HUES48 (cell line): ENCODE results near the gene SERAC1.
A peak's percentile ranks its signal among the peaks of the same experiment; 100 is the strongest.
"Not testable (repeated sequence)": the region's sequence is repeated elsewhere in the genome, so short reads cannot be mapped to it uniquely, and the experiment has no call there.

Source experiments
- H3K27ac ChIP-seq: one replicate; pipeline ENCODE4 v1.7.0; 2013; ENCODE audit warnings: low read depth, low read length, inconsistent platforms
- H3K27me3 ChIP-seq: 2 replicates; pipeline ENCODE4 v1.6.1; 2013; ENCODE audit warnings: mild to moderate bottlenecking, low read length; ENCODE audit not compliant: control insufficient read depth, insufficient read depth
- H3K36me3 ChIP-seq: 2 replicates; pipeline ENCODE4 v1.6.1; 2013; ENCODE audit warnings: low read length; ENCODE audit not compliant: control insufficient read depth, insufficient read depth
- H3K4me1 ChIP-seq: 2 replicates; pipeline ENCODE4 v1.6.1; 2013; ENCODE audit warnings: mild to moderate bottlenecking, low read length; ENCODE audit not compliant: control insufficient read depth, insufficient read depth
- H3K4me3 ChIP-seq: 2 replicates; pipeline ENCODE4 v1.5.1; 2013; ENCODE audit warnings: mild to moderate bottlenecking, low read depth, low read length
- H3K9ac ChIP-seq: 2 replicates; pipeline ENCODE4 v1.6.1; 2013; ENCODE audit warnings: mild to moderate bottlenecking, low read depth, low read length, moderate library complexity
- H3K9me3 ChIP-seq: 2 replicates; pipeline ENCODE4 v1.6.1; 2013; ENCODE audit warnings: low read length; ENCODE audit not compliant: control insufficient read depth, insufficient read depth

Gene SERAC1

DNA sequence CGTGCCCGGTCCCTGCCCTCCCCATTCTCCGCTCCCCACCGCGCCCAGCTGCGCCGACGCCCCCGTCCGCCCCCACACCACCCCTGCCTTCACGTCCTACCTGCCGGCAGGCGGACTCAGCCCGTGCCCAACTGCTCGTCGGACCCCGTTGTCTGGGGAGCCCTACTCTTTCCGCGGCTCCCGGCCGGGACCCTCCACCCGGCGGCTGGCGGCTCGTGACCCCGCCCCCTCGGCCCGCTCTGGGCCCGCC lies at the start of gene SERAC1:
SERAC1 (minus strand) TSS at position 223 of the 250 bp plus-strand sequence. CDS start 9,899 bp downstream, outside the sequence.
- H3K4me1 ChIP-seq, result peaks cover 14% of the 10 kb centered on the region; the same call in 1 of the 2 replicates
- peak within 1 kb of the TSS; percentile 83 for H3K9ac ChIP-seq
- H3K27ac ChIP-seq, result peak within 1 kb of the TSS; percentile 96
- H3K27me3 ChIP-seq, result peaks cover 10% of the 10 kb centered on the region
- H3K4me3 ChIP-seq, result peak within 1 kb of the TSS; percentile 88
- H3K36me3 ChIP-seq, result no peaks in the 10 kb centered on the region; the same call in 1 of the 2 replicates
- H3K9me3 ChIP-seq, result no peaks in the 10 kb centered on the region

DNA sequence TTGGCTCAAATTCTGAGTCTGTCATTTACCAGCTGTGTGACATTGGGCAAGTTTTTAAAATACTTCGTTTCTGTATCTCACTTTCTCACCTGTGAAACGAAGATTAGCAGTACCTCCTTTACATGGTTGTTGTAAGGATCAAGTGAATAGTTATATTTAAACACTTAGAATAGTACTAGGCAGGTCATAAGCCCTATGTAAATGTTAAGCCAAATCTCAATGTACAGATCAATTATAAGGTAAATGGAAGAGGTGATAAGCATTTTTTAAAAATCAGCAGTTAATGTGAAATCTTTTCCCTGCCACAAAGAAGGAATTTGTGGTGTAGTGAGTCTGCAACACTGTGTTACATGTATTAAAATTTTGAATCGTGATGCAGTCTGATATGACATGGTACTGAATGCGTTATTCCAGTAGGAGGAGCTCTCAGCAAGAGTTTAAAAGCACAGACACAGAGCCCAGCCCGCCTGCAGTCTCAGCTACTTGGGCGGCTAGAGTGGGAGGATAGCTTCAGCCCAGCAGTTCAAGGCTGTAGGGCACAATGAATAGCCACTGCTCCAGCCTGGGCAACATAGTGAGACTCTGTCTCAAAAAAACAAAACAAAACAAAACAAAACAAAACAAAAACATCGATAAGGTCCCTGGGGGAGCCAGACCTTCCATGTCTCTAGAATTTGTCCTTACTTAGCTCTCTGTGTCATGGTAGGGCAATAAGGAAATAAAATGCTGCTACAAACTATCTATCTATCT lies 46.0 kb upstream of the SERAC1 start:
- Histone ChIP-seq H3K9me3 (no peaks in the 10 kb centered on the region), H3K36me3 (no peaks in the 10 kb centered on the region), H3K27me3 (no peaks in the 10 kb centered on the region), H3K9ac (no peak overlapping the region), H3K4me1 (no peaks in the 10 kb centered on the region), H3K4me3 (no peak overlapping the region), H3K27ac (no peak overlapping the region)

DNA sequence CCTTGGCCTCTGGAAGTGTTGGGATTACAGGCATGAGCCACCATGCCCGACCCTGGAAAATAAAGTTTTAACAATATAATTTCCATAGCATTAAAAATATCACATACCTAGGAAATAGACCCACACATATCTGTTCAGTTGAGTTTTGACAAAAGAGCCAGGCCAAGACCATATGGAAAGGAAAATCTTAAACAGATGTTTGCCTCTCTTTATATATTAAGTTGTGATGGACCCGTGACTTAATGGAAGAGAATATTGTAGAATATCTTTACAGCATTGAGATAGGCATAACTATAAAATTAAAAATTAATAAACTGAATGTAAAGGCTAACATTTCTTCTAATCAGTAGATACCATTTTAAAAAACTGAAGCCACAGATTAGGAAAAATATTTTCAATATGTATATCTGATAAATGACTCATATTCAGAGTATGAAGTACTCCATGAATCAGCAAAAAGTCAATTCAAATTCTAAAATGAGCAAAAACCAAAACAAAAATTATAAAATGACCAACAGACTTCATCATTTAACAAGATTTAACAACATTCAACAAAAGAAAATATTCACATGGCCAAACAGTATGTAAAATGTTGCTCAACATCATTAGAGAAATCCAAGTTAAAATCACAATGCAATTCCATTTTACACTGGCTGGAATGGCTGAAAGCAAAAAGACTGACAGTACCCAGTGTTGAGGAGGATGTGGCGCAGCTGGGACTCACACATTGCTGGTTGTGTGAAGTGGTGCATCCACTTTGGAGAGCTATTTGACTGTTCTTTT lies 43.4 kb upstream of the SERAC1 start:
- no peak overlapping the region for H3K4me3 ChIP-seq
- H3K36me3 ChIP-seq, result no peaks in the 10 kb centered on the region
- no peaks in the 10 kb centered on the region for H3K27me3 ChIP-seq
- no peak overlapping the region for H3K9ac ChIP-seq
- H3K4me1 ChIP-seq, result no peaks in the 10 kb centered on the region
- no peaks in the 10 kb centered on the region for H3K9me3 ChIP-seq
- H3K27ac ChIP-seq, result no peak overlapping the region

DNA sequence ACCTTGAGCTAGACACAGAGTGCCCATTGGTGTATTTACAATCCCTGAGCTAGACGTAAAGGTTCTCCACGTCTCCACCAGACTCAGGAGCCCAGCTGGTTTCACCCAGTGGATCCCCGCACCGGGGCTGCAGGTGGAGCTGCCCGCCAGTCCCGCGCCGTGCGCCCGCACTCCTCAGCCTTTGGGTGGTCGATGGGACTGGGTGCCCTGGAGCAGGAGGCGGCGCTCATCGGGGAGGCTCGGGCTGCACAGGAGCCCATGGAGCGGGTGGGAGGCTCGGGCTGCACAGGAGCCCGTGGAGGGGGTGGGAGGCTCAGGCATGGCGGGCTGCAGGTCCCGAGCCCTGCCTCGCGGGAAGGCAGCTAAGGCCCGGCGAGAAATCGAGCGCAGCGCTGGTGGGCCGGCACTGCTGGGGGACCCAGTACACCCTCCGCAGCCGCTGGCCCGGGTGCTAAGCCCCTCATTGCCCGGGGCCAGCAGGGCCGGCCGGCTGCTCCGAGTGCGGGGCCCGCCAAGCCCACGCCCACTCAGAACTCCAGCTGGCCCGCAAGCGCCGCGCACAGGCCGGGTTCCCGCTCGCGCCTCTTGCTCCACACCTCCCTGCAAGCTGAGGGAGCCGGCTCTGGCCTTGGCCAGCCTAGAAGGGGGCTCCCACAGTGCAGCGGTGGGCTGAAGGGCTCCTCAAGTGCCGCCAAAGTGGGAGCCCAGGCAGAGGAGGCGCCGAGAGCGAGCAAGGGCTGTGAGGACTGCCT lies 41.7 kb upstream of the SERAC1 start:
- H3K9ac ChIP-seq, H3K4me1 ChIP-seq: not testable (repeated sequence)

DNA sequence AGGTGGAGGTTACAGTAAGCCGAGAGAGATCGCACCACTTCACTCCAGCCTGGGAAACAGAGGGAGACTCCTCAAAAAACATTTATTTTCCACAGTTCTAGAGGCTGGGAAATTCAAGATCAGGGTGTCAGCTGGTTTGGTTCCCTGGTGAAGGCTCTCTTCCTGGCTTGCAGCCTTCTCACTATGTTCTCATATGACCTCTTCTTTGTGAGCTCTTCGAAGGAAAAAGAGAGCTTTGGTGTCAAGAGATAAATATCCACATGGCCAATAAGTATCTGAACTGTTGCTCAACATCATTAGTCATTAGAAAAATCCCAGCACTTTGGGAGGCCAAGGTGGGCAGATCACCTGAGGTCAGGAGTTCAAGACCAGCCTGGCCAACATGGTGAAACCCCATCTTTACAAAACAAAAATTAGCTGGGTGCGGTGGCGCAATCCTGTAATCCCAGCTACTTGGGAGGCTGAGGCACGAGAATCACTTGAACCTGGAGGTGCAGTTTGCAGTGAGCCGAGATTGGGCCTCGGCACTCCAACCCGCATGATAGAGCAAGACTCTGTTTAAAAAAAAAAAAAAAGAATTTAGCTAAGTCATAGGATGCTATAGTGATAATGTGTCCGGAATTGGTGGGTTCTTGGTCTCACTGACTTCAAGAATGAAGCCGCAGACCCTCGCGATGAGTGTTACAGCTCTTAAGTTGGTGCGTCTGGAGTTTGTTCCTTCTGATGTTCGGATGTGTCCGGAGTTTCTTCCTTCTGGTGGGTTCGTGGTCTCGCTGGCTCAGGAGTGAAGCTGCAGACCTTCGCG lies 40.4 kb upstream of the SERAC1 start:
- not testable (repeated sequence) for H3K4me3 ChIP-seq, H3K27me3 ChIP-seq, H3K36me3 ChIP-seq, H3K27ac ChIP-seq, H3K9me3 ChIP-seq, H3K4me1 ChIP-seq, H3K9ac ChIP-seq

More for the DNA sequence above, 41.7 kb upstream of the SERAC1 start:
- H3K27ac ChIP-seq, H3K36me3 ChIP-seq, H3K4me3 ChIP-seq, H3K9me3 ChIP-seq, H3K27me3 ChIP-seq: not testable (repeated sequence)

DNA sequence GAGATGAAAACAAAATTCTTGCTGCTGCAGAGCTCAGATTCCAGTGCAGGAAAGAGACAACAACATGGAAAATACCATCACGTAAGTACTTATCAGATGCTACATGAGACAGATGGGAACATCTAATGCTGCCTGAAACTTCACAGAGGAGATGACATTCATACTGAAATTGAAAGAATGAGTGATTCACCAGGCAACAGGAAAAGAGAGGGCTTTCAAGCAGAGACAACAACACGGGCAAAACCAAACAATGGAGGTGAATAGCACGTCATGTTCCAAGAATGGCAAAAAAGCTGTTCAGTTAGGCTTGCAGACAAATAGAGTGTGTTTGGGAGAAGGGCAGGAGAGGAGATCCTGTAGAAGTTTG lies 39.3 kb upstream of the SERAC1 start:
- H3K4me3 ChIP-seq, result no peak overlapping the region
- H3K27me3 ChIP-seq, result 0 out of 2 replicates have a peak, but pooled peaks cover 3% of the 10 kb centered on the region
- H3K36me3 ChIP-seq, result no peaks in the 10 kb centered on the region
- no peak overlapping the region for H3K27ac ChIP-seq
- H3K9me3 ChIP-seq, result no peaks in the 10 kb centered on the region
- peaks cover 6% of the 10 kb centered on the region for H3K4me1 ChIP-seq
- no peak overlapping the region for H3K9ac ChIP-seq

DNA sequence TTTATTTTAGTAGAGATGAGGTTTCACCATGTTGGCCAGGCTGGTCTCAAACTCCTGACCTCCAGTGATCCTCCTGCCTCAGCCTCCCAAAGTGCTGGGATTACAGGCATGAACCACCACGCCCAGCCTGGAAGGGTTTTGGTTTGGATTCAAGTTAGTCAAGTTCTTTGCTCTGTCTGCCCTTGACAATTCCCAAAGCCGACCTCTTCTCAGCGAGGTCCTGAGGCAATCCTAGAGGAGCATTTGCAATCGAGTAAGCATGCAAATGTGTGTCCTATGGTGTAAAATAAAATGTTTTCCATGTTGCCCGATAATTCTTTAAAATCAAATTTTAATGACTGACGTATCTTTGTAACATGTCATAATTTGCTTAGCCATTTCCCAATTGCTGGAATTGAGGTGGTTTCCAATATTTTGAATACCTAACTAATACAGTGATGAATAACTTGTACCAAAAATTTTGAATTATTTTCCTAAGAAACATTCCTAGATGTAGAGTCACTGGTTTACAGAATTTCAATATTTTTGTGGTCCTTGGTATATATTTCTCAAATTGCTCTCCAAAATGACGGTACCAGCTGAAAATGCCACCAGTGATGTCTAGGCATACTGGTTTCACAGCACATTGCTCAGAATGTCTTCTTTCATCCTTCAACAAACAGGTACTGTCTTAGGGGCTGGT lies 38.8 kb upstream of the SERAC1 start:
- no peaks in the 10 kb centered on the region for H3K9me3 ChIP-seq
- no peaks in the 10 kb centered on the region for H3K36me3 ChIP-seq
- peaks cover 6% of the 10 kb centered on the region for H3K4me1 ChIP-seq
- no peak overlapping the region for H3K27ac ChIP-seq
- H3K4me3 ChIP-seq, result no peak overlapping the region
- H3K9ac ChIP-seq, result no peak overlapping the region
- H3K27me3 ChIP-seq, result 0 out of 2 replicates have a peak, but pooled peaks cover 3% of the 10 kb centered on the region

DNA sequence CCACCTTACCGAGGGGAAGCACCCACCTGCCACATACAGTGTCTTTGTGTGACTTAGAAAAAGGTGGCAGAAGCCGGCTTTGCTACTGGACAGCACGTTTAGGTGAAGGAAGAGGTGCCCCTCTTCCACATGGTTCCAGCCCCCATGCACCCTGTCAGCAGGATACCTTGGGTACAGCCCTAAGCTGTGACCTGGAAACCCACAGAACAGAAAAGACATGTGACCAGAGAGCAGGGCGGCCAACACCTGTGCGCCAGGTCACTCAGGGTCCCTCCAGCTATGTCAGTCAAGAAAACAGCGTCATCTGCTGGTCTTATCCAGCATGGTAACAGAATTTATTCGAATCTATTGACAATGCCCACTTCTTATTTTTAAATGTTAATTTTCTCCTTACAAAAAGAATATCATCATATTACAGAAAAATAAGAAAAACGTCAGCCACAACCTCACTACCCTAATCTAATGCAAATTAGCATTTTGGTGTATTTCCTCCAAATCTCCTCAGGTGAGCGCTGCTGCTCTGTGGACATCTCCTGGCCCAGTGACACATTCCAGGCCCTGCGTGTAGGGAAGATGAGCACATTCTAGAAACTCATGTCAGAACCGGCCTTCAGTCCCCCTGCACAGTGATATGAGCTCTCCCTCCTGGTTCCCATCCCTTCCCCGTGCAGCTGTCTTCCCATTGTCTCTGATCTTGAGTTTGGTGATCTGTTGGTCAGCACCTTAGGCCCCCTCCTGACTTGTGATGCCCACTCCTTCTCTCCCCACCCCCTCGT lies 37.3 kb upstream of the SERAC1 start:
- Histone ChIP-seq H3K4me1 (peaks cover 10% of the 10 kb centered on the region), H3K4me3 (no peak overlapping the region), H3K27me3 (0 out of 2 replicates have a peak, but pooled peaks cover 3% of the 10 kb centered on the region), H3K9ac (no peak overlapping the region), H3K36me3 (no peaks in the 10 kb centered on the region), H3K9me3 (no peaks in the 10 kb centered on the region), H3K27ac (no peak overlapping the region)

DNA sequence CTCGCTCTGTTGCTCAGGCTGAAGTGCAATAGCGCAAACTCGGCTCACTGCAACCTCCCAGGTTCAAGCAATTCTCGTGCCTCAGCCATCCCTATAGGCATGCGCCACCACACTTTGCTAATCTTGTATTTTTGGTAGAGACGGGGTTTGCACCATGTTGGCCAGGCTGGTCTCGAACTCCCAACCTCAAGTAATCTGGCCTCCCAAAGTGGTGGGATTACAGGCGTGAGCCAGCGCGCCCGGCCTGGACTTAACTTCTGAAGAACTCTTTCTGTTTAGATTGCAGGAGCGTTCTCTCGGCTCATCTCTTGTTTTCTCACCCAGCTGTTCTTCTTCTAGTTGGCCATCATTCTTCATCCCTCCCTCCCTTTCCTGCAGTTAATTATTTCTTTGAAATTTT lies 30.4 kb upstream of the SERAC1 start:
- H3K4me3 ChIP-seq, result no peak overlapping the region
- H3K27me3 ChIP-seq, result no peaks in the 10 kb centered on the region
- H3K36me3 ChIP-seq, result no peaks in the 10 kb centered on the region; the same call in 1 of the 2 replicates
- no peak overlapping the region for H3K9ac ChIP-seq
- no peak overlapping the region for H3K27ac ChIP-seq
- peaks cover 27% of the 10 kb centered on the region for H3K4me1 ChIP-seq
- no peaks in the 10 kb centered on the region for H3K9me3 ChIP-seq
